Measurements from ENCODE around the gene FRAS1. TPM values are rescaled to one million over a fixed set of nuclear protein-coding genes. Genes with fewer than 3 reads are reported as not detected.
A peak's percentile ranks its signal among the peaks of the same experiment; 100 is the strongest.

Gene FRAS1
- total and polyA plus RNA-seq, 9 of the 15 experiments (the other 6 are each of a cell fraction or from before 2014, with no cell fraction given), result under 0.01 to 0.11 (median 0.04) TPM; not detected in 2

- intact Hi-C loops (cut with micrococcal nuclease), result loop anchor here (10.0 kb wide), 1 partner anchor 336 kb away; no protein-coding TSS in a partner anchor
- Histone ChIP-seq H2AFZ (ENCODE audit: low read depth, low read length) (no peak overlapping the region), H3K4me1 (replicated peaks in 1 of 2; ENCODE audit: control insufficient read depth in 2 of 2, insufficient read depth in 2 of 2, low read length in 2 of 2) (peaks cover 0 to 9% of the 10 kb centered on the region in 2 experiments; a peak in 2 of 5 replicates), H3K9me1 (ENCODE audit: control insufficient read depth, insufficient read depth, low read length) (no peaks in the 10 kb centered on the region), H3K27me3 (ENCODE audit: control insufficient read depth in 2 of 2, insufficient read depth in 2 of 2, low read length in 2 of 2) (peaks cover 1 to 6% of the 10 kb centered on the region in 2 experiments; a peak in 2 of 5 replicates), H3K79me2 (ENCODE audit: control insufficient read depth, insufficient read depth, low read length) (no peaks in the 10 kb centered on the region), H3K9ac (ENCODE audit: insufficient read depth in 1 of 2, low read depth in 2 of 2, low read length in 2 of 2) (no peak overlapping the region), H3K36me3 (ENCODE audit: control insufficient read depth, insufficient read depth, low read length) (no peaks in the 10 kb centered on the region), H3K9me3 (replicated peaks; ENCODE audit: control insufficient read depth, insufficient read depth, low read depth, low read length) (no peaks in the 10 kb centered on the region), H3K27ac (ENCODE audit: extremely low read depth, low read depth, low read length) (no peak overlapping the region), H4K20me1 (replicated peaks; ENCODE audit: control insufficient read depth, insufficient read depth, low read length) (no peaks in the 10 kb centered on the region), H3K4me2 (ENCODE audit: insufficient read depth, low read length) (no peak overlapping the region), H3K4me3 (no peak overlapping the region)
- BruUV-seq (replicated peaks), result no TSS peak
- ATAC-seq, result no peak
- TF ChIP-seq MCM5 (IDR thresholded peaks at IDR 0.05; ENCODE audit: low read depth) (no peak), ATF7 (IDR thresholded peaks at IDR 0.05) (peak; percentile 30; the same call in 1 of the 2 replicates)
- ChIA-PET POLR2A (no interaction called here), CTCF (ENCODE audit: low intra/inter-chr PET ratio) (no interaction called here)
- peak; percentile 48 for FAIRE-seq
- no peak for DNase-seq (ENCODE audit: extremely low read depth in 1 of 4, low spot score in 3 of 4)
- 8% methylated on average over 3 of the region's 3 CpGs for WGBS (ENCODE audit: insufficient coverage, low coverage, missing lambda C conversion rate)
- in situ Hi-C loops (cut with MboI), result no loop called here
Observed at GRCh38 chr4:78528327-78528726, 471.2 kb downstream of the FRAS1 start.

- peaks cover 10 to 13% of the 10 kb centered on the region in 2 experiments; a peak in 4 of 5 replicates for H3K27me3 ChIP-seq (ENCODE audit: control insufficient read depth in 2 of 2, insufficient read depth in 2 of 2, low read length in 2 of 2)
- no peak for DNase-seq (ENCODE audit: extremely low read depth in 1 of 4, low spot score in 3 of 4)
- intact Hi-C loops (cut with micrococcal nuclease), result loop anchor here (10.0 kb wide), 1 partner anchor 335 kb away; no protein-coding TSS in a partner anchor
- no peaks in the 10 kb centered on the region for H4K20me1 ChIP-seq (replicated peaks; ENCODE audit: control insufficient read depth, insufficient read depth, low read length)
- H3K9me3 ChIP-seq (replicated peaks; ENCODE audit: control insufficient read depth, insufficient read depth, low read depth, low read length), result no peaks in the 10 kb centered on the region
- no peak overlapping the region for H2AFZ ChIP-seq (ENCODE audit: low read depth, low read length)
- FAIRE-seq, result no peak
- no peaks in the 10 kb centered on the region for H3K36me3 ChIP-seq (ENCODE audit: control insufficient read depth, insufficient read depth, low read length)
- no peak overlapping the region for H3K27ac ChIP-seq (ENCODE audit: extremely low read depth, low read depth, low read length)
- WGBS (ENCODE audit: insufficient coverage, low coverage, missing lambda C conversion rate), result 3% methylated on average over 2 of the region's 2 CpGs
- BruUV-seq (replicated peaks), result no TSS peak
- no peak overlapping the region for H3K4me2 ChIP-seq (ENCODE audit: insufficient read depth, low read length)
- no peaks in the 10 kb centered on the region for H3K79me2 ChIP-seq (ENCODE audit: control insufficient read depth, insufficient read depth, low read length)
- TF ChIP-seq KAT2B (IDR thresholded peaks at IDR 0.05; ENCODE audit: low read depth, low read length) (no peak), GABPA (tag; conservative IDR thresholded peaks at IDR 0.05; ENCODE audit: low read depth) (no peak), KHSRP (IDR thresholded peaks at IDR 0.05) (no peak), SNRNP70 (optimal IDR thresholded peaks at IDR 0.05; ENCODE audit: low read depth, low read length) (no peak), SMARCA5 (IDR thresholded peaks at IDR 0.05) (no peak), MCM2 (IDR thresholded peaks at IDR 0.05; ENCODE audit: low read depth) (no peak), NEUROD1 (IDR thresholded peaks at IDR 0.05; ENCODE audit: borderline replicate concordance, low read depth, low read length, partially characterized antibody) (no peak), ZNF609 (CRISPR knock-in tag; IDR thresholded peaks at IDR 0.05; ENCODE audit: borderline replicate concordance) (no peak)
- ATAC-seq, result no peak
- H3K4me3 ChIP-seq, result no peak overlapping the region
- no peaks in the 10 kb centered on the region for H3K9me1 ChIP-seq (ENCODE audit: control insufficient read depth, insufficient read depth, low read length)
- H3K9ac ChIP-seq (ENCODE audit: insufficient read depth in 1 of 2, low read depth in 2 of 2, low read length in 2 of 2), result no peak overlapping the region
- ChIA-PET CTCF (ENCODE audit: low intra/inter-chr PET ratio) (no interaction called here), POLR2A (no interaction called here)
- in situ Hi-C loops (cut with MboI), result no loop called here
- no peaks in the 10 kb centered on the region; a peak in 1 of 5 replicates for H3K4me1 ChIP-seq (replicated peaks in 1 of 2; ENCODE audit: control insufficient read depth in 2 of 2, insufficient read depth in 2 of 2, low read length in 2 of 2)
Observed at GRCh38 chr4:78529569-78530209, 472.6 kb downstream of the FRAS1 start.
